ENCODE data around the gene ZC3HAV1L.
"Not testable (repeated sequence)": the region's sequence is repeated elsewhere in the genome, so short reads cannot be mapped to it uniquely, and the experiment has no call there.

ZC3HAV1L gene

DNA sequence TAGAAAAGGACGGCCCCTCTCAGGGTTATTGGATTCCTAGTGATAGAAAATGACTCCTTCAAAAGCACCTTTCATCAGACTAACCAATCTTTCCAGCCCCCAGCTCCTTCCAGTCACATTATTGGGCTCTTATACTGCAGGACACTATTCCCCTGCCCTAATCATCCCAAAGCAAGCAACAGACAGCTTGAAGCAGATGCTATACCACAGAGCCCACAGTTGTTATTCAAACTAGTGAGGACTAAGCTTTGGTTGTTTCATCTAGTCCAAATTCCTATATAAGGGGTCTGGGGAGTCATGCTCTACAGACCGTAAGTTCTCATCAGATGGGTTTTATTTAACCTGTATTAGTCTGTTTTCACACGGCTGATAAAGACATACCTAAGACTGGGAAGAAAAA is 24.5 kb downstream of the ZC3HAV1L start:
- DNase-seq, result no peak

DNA sequence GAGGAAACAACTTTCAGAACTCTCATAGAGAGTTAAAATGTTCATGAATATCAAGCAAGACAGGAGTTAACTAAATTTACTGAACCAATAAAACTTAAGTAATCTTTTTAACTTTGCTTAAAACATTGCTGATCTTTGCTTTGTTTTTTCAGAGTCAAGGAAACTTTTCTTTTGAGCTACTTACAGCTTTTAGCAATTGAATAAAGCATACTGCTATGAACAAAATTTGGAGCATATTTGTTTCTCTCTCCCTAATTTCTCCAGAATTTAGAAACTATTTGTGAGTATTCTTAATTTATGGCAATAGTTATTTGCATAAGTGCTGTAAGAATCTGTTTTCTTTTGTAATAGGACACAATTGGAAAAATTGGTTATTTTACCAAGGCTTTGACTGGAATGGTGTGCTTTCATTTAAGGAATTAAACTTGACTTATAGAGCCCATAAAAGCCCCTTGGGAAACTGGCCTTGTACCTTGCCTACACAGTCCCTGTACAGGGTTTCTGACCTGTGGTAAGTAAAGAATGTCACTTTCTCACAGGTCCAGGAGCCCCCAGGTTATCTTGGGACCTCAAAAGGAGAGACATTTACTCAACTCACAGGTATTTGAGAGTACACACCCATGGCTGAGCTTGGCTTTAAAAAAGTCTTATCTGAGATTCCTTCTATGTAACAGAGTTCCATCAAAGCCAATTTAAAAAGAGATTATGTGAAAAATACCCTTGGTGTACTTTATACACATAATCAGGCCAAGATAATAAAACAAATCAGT is 31.3 kb downstream of the ZC3HAV1L start:
- no peak for DNase-seq

GRCh38 chr7:138999414-138999813 is 36.4 kb downstream of the ZC3HAV1L start:
- no peak for DNase-seq

- DNase-seq, result no peak
Measured at GRCh38 chr7:138992052-138992531, 43.8 kb downstream of the ZC3HAV1L start.

GRCh38 chr7:138987686-138988085 is 48.2 kb downstream of the ZC3HAV1L start:
- DNase-seq, result no peak

DNA sequence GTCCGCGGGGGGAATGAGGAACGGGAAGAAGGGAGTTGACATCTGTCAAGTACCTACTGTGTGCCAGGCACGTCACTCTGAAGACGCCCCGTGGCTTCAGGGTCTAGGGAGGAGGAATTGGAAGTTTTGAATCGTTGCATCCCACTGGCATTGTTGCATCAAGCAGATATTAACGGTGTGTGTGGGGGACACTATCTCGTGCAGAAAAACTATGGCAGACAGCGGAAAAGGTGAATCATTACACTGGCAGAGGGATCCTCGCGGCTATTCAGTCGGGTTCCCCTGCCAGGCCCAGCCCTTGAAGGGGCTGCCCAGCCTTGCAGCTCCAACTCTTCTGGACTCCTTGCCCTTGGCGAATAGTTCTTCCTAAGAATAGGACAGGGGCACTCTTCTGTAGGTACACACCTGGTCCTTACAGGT is 53.6 kb downstream of the ZC3HAV1L start:
- DNase-seq, result no peak

GRCh38 chr7:138981332-138982203 is 54.3 kb downstream of the ZC3HAV1L start, which contains the start of gene KIAA1549:
TSS of gene KIAA1549 (minus strand) at chr7:138981389. CDS start at chr7:138981269, 120 bp downstream.
- DNase-seq, result peak; percentile 59 to 71

- no peak for DNase-seq
Measured at GRCh38 chr7:138980563-138981291, 55.1 kb downstream of the ZC3HAV1L start.

- no peak for DNase-seq
Measured at GRCh38 chr7:138979988-138980562, 55.8 kb downstream of the ZC3HAV1L start.

GRCh38 chr7:138979226-138979979 is 56.4 kb downstream of the ZC3HAV1L start:
- DNase-seq, result no peak

DNA sequence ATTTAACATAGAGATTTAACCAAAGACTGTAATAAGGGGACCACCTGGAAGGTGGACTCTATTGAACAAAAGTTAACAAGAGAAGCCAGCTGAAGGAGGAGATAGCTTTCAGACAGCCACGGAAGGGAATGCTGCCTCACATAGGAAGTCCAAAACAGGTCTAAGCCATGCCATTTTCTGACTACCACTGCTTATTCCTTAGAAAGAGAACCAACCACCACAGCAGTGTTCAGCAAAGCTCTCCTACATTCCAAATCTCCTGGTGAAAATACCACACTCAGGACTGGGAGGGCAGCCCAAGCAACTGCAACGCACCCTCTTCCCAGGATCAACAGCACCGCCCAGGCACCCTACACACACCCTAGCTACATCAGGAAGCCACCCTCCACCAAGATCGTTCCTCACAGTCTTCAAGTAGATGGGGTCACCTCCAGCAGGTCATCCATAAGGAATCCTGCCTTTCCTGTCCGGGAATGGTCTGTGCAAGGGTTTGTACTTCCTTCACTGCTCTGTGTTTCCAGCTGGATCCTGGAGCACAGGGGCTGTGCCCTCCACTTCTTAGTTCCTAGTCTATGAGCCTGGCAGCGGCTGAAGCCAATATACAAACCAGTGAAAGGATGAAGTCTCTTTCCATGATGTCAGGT is 57.2 kb downstream of the ZC3HAV1L start:
- DNase-seq, result no peak

- DNase-seq, result not testable (repeated sequence)
Measured at GRCh38 chr7:138976161-138976560, 59.7 kb downstream of the ZC3HAV1L start.

Measured in NCI-H1930 (cell line).